Astrocyte of the cerebellum (primary cell): ENCODE measurements around the gene SIRT1.

ENCODE experiments used
- DNase-seq: peaks from one replicate; pipeline ENCODE4 v3.0.0-alpha.2; 2011; ENCODE audit warnings: low read depth
- H3K4me3 ChIP-seq: 2 replicates; pipeline ENCODE4 v1.5.1; 2011; ENCODE audit warnings: mild to moderate bottlenecking, low read depth, low read length, moderate library complexity
- in situ Hi-C: cut with HindIII; loops from 2 replicates; pipeline ENCODE4 v1.10.0; 2017; ENCODE audit warnings: low sequenced_read_pairs
- TF ChIP-seq, protein P1 (sequence below): IDR thresholded peaks from 2 replicates; pipeline ENCODE4 v1.5.1; 2012; ENCODE audit warnings: low read length, low read depth, moderate library complexity, mild to moderate bottlenecking; ENCODE audit errors: missing control alignments

Gene SIRT1

DNA sequence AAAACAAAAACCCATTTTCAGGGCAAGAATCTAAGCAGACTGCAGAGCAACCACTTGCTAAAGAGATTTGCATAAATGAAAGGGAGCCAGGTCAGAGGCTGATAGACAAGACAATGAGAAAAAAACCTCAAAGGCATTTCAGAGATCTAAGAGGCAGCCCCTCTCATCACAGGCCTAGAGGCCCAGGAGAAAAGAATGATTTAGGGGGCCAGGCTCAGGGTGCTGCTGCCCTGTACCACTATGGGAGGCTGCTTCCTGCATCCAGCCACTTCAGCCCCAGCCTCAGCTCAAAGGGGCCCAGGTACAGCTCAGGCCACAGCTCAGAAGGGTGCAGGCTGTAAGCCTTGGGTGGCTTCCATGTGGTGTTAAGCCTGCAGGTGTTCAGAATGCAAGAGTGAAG is 42.7 kb upstream of the SIRT1 start:
- DNase-seq: no peak
- in situ Hi-C loops: no loop called here
- no peak overlapping the region for H3K4me3 ChIP-seq
- TF ChIP-seq, protein P1, sequence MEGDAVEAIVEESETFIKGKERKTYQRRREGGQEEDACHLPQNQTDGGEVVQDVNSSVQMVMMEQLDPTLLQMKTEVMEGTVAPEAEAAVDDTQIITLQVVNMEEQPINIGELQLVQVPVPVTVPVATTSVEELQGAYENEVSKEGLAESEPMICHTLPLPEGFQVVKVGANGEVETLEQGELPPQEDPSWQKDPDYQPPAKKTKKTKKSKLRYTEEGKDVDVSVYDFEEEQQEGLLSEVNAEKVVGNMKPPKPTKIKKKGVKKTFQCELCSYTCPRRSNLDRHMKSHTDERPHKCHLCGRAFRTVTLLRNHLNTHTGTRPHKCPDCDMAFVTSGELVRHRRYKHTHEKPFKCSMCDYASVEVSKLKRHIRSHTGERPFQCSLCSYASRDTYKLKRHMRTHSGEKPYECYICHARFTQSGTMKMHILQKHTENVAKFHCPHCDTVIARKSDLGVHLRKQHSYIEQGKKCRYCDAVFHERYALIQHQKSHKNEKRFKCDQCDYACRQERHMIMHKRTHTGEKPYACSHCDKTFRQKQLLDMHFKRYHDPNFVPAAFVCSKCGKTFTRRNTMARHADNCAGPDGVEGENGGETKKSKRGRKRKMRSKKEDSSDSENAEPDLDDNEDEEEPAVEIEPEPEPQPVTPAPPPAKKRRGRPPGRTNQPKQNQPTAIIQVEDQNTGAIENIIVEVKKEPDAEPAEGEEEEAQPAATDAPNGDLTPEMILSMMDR: no peak

DNA sequence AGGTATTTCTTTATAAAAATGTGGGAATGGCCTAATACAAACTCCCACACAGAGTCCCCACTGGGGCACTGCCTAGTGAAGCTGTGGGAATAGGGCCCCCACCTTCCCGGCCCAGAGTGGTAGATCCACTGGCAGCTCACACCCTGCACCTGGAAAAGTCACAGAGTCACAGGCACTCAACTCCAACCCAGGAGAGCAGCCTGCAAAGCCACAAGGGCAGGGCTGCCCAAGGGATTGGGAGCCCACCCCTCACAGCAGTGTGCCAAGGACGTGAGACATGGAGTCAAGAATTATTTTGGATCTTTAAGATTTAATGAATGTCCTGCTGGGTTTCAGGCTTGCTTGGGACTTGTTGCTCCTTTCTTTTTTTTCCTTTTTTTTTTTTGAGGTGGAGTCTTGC is 41.2 kb upstream of the SIRT1 start:
- DNase-seq: no peak
- TF ChIP-seq, protein P1: no peak
- in situ Hi-C loops: no loop called here

DNA sequence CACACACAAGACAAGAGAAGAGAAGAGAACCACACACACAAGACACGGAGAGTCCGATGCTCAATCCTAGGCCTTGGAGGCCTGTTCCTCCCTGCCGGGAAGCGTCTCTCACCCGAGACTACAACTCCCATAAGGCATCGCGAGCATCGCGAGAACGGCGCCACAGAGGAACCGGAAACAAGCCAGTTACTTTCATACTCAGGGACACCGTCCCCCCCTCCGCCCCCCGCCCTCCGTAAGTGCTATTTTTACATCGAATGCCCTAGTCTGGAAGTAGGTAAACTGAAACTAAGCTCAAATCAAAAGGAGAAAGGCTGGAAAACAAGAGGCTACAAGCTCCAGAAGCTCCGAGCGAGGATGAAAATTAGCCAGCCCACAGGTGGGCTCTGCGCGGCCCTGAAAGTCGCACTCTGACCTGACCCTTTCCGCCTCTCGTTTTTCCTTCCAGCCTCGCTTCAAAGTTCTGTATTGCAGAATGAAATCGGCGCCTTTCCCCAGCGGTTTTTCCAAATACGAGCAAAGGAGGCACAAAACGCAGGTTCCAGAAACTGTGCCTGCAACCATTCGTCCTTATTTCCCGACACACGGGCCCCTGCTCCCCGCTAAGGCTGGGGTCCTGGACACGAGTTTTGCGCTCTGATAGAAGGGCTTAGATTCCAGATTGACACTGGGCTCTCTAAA is 35.0 kb upstream of the SIRT1 start:
- DNase-seq: peak; percentile 88
- TF ChIP-seq, protein P1: no peak
- in situ Hi-C loops: no loop called here
- H3K4me3 ChIP-seq: peak overlapping the region; percentile 81

More for the DNA sequence above, 41.2 kb upstream of the SIRT1 start:
- H3K4me3 ChIP-seq: no peak overlapping the region

DNA sequence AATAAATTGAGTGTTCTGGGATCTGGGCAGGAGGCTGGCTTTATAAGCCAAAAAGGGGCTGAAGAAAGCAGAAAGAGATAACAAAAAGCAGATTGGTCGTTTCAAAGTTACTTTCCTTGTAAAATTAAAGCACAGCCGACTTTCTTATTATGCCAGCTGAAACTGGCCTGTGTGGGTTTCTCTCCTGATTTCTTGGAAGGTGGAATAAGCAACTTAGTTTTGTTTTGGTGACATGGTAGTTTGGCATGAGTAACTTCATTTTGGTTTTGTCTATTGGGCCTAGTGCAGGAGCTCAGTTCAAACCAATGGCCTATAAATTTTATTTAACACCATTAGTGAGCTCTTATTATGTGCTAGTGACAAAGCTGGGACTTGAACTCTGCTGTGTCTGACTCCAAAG is 33.3 kb upstream of the SIRT1 start:
- TF ChIP-seq, protein P1: no peak
- no peak for DNase-seq
- in situ Hi-C loops: no loop called here
- H3K4me3 ChIP-seq: no peak overlapping the region

DNA sequence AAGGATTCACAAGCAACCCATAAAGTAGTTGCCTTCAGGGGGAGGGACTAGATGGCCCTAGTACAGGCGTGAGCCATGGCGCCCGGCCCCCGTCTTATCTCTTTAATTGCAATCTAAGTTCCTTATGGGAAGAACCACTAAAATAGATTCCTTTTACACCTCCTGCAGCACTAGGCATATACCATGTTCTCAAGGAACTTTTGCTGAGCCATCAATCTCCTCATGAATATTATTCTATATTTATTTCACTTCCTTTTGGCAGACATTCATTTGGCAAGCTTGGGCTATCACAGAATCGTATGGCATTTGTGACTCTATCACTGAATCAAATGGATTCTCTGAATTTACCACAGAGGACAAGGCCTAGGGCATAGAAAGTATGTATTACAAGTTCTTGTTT is 31.7 kb upstream of the SIRT1 start:
- TF ChIP-seq, protein P1: no peak
- no peak for DNase-seq
- no peak overlapping the region for H3K4me3 ChIP-seq
- in situ Hi-C loops: no loop called here

DNA sequence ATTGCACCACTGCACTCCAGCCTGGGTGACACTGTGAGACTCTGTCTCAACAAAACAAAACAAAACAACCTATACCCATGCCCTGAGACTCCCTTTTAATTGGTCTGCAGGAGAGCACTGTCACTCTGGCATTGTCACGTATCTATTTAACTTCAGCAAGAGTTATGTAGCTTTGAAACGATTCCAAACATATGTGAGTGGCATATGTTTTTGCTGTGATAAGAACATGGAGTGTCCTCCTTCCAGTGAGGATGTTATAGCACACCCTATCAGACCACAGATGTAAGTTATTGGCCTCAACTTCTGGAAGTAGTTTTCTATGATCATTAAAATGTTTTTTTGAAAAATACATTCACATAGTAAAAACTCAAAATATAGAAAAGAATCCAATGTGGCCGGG is 30.9 kb upstream of the SIRT1 start:
- DNase-seq: no peak
- in situ Hi-C loops: no loop called here
- no peak overlapping the region for H3K4me3 ChIP-seq
- TF ChIP-seq, protein P1: no peak
